GM23248 (cell line): Measurements from ENCODE around the gene ASB13. TPM values are rescaled to one million over a fixed set of nuclear protein-coding genes. Genes with fewer than 3 reads are reported as not detected.

Experiments
- DNase-seq: peaks from one replicate; pipeline ENCODE4 v3.0.0-alpha.2; 2015
- H2AFZ ChIP-seq: fragments of 200-600 bp; sonication (generic); 2 replicates; pipeline ENCODE4 v1.6.1; 2016; ENCODE audit warnings: antibody characterized with exemption
- H3F3A ChIP-seq: fragments of 200-600 bp; sonication (generic); 2 replicates; pipeline ENCODE4 v1.6.1; 2016; ENCODE audit warnings: mild to moderate bottlenecking, antibody characterized with exemption, mixed run types; ENCODE audit not compliant: insufficient read depth
- H3K27ac ChIP-seq: fragments of 200-600 bp; sonication (generic); 2 replicates; pipeline ENCODE4 v1.5.1; 2016; ENCODE audit warnings: mild to moderate bottlenecking
- H3K27me3 ChIP-seq: fragments of 200-600 bp; sonication (generic); replicated peaks from 2 replicates; pipeline ENCODE4 v1.6.1; 2016; ENCODE audit warnings: mild to moderate bottlenecking; ENCODE audit not compliant: insufficient read depth
- H3K36me3 ChIP-seq: fragments of 200-600 bp; sonication (generic); 2 replicates; pipeline ENCODE4 v1.6.1; 2016; ENCODE audit warnings: low read depth, mild to moderate bottlenecking
- H3K4me1 ChIP-seq: fragments of 200-600 bp; sonication (generic); 2 replicates; pipeline ENCODE4 v1.6.1; 2016; ENCODE audit warnings: mild to moderate bottlenecking; ENCODE audit not compliant: insufficient read depth
- H3K4me2 ChIP-seq: fragments of 200-600 bp; sonication (generic); one replicate; pipeline ENCODE4 v1.6.1; 2016; ENCODE audit warnings: mild to moderate bottlenecking; ENCODE audit not compliant: unreplicated experiment
- H3K4me3 ChIP-seq: fragments of 200-600 bp; sonication (generic); 2 replicates; pipeline ENCODE4 v1.5.1; 2016; ENCODE audit warnings: mild to moderate bottlenecking
- H3K79me2 ChIP-seq: fragments of 200-600 bp; sonication (generic); 2 replicates; pipeline ENCODE4 v1.6.1; 2016; ENCODE audit warnings: mild to moderate bottlenecking; ENCODE audit not compliant: insufficient read depth
- H3K9ac ChIP-seq: fragments of 200-600 bp; sonication (generic); 2 replicates; pipeline ENCODE4 v1.6.1; 2016; ENCODE audit warnings: mild to moderate bottlenecking
- H3K9me2 ChIP-seq: fragments of 200-600 bp; sonication (generic); 2 replicates; pipeline ENCODE4 v1.6.1; 2016; ENCODE audit warnings: mixed run types, mild to moderate bottlenecking, moderate library complexity; ENCODE audit not compliant: insufficient read depth
- H3K9me3 ChIP-seq: fragments of 200-600 bp; sonication (generic); one replicate; pipeline ENCODE4 v1.6.1; 2017; ENCODE audit warnings: low read depth
- H4K20me1 ChIP-seq: fragments of 200-600 bp; sonication (generic); 2 replicates; pipeline ENCODE4 v1.6.0; 2016; ENCODE audit not compliant: insufficient read depth
- EZH2 ChIP-seq: fragments of 200-600 bp; sonication (generic); IDR thresholded peaks from 2 replicates; pipeline ENCODE4 v1.6.1; 2018; ENCODE audit warnings: antibody characterized with exemption, mild to moderate bottlenecking; ENCODE audit not compliant: insufficient read depth, poor library complexity, severe bottlenecking
- EZH2phosphoT487 ChIP-seq: fragments of 200-600 bp; sonication (generic); IDR thresholded peaks from 2 replicates; pipeline ENCODE4 v1.6.1; 2018; ENCODE audit warnings: antibody characterized with exemption, moderate library complexity, mild to moderate bottlenecking, low read depth; ENCODE audit not compliant: insufficient read depth
- WGBS, 2 experiments: methylation state at CpG; one replicate each; pipeline ENCODE4 v1.1.6; 2015 to 2017; ENCODE audit warnings: low lambda C conversion rate in 2 of 2, low coverage in 1 of 2; ENCODE audit errors: missing lambda C conversion rate in 2 of 2; 5-methylcytosine and 5-hydroxymethylcytosine counted together
- in situ Hi-C: fragments of 300-500 bp; cut with MboI; formaldehyde crosslinking; loops from 2 replicates; pipeline ENCODE4 v1.15.0; 2020
- polyA plus RNA-seq: library from polyadenylated mRNA; unstranded; fragments of >200 nt; fragmentation: Nextera tagmentation; extraction: Ambion mirVana; gene quantifications from 2 replicates; pipeline ENCODE4 v1.2.1, GENCODE V29; 2016
- total RNA-seq: library from RNA; depleted of rRNA; stranded (reverse); fragments of >200 nt; shearing (Covaris generic); gene quantifications from 2 replicates; pipeline ENCODE4 v1.2.3, GENCODE V29; 2014

Gene ASB13
- total and polyA plus RNA-seq, 2 experiments from 2014 or later, result 7.5 to 8.9 TPM

DNA sequence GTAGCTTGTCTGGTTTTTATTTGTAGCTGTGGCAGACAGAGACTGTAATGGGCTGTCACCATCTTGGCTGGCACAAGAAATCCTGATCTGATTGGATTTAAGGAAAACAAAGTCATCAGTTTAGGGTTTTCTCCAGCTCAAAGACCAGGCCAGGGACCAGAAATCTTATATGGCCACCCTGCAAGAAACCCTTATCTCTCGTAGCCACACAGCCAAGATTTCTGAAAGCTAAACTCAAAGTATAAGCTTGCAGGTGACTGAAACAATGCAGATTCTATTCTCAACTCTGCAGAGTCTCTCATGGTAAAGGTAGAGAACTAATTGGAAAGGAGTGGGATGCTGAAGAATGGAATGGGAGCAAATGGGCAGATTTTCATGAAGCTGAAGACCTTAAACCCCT, 3.2 kb upstream of the ASB13 start:
- no peak overlapping the region for H3K4me3 ChIP-seq
- TF ChIP-seq EZH2 (no peak), EZH2phosphoT487 (no peak)
- in situ Hi-C loops, result no loop called here
- no peak overlapping the region for H2AFZ ChIP-seq
- no peak overlapping the region for H3K27ac ChIP-seq
- no peaks in the 10 kb centered on the region for H3K27me3 ChIP-seq
- no peaks in the 10 kb centered on the region for H4K20me1 ChIP-seq
- WGBS, 2 experiments, result 58 to 65% methylated on average over 1 of the region's 1 CpG
- no peak overlapping the region for H3K4me2 ChIP-seq
- peaks cover 18% of the 10 kb centered on the region for H3F3A ChIP-seq
- peaks cover 8% of the 10 kb centered on the region; the same call in 1 of the 2 replicates for H3K4me1 ChIP-seq
- no peaks in the 10 kb centered on the region for H3K36me3 ChIP-seq
- H3K9me3 ChIP-seq, result no peaks in the 10 kb centered on the region
- DNase-seq, result no peak
- no peaks in the 10 kb centered on the region; the same call in 1 of the 2 replicates for H3K79me2 ChIP-seq
- H3K9ac ChIP-seq, result no peak overlapping the region
- no peaks in the 10 kb centered on the region for H3K9me2 ChIP-seq

DNA sequence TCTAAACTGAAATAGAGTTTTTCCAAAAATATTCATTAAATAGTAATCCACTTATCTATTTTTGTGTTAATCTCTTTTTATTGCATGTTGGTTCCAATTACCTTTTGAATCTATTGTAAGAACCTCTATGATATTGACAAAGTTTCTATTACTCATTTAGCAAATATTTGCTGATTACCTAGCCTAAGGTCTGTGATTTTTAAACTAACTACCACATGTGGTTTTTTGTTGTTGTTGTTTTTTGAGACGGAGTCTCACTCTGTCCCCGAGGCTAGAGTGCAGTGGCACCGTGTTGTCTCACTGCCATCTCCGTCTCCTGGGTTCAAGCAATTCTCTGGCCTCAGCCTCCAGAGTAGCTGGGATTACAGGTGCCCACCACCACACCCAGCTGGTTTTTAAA, 2.0 kb upstream of the ASB13 start:
- Histone ChIP-seq H3K4me2 (no peak overlapping the region), H4K20me1 (no peaks in the 10 kb centered on the region), H3F3A (peaks cover 18% of the 10 kb centered on the region), H3K79me2 (no peaks in the 10 kb centered on the region; the same call in none of the 2 replicates), H3K36me3 (no peaks in the 10 kb centered on the region), H3K27ac (no peak overlapping the region), H3K4me3 (no peak overlapping the region), H2AFZ (no peak overlapping the region), H3K27me3 (no peaks in the 10 kb centered on the region), H3K4me1 (peaks cover 8% of the 10 kb centered on the region; the same call in 1 of the 2 replicates), H3K9me2 (no peaks in the 10 kb centered on the region), H3K9me3 (no peaks in the 10 kb centered on the region), H3K9ac (no peak overlapping the region)
- no peak for DNase-seq
- in situ Hi-C loops, result no loop called here
- TF ChIP-seq EZH2 (no peak), EZH2phosphoT487 (no peak)
- WGBS, 2 experiments, result 88 to 100% methylated on average over 4 of the region's 4 CpGs

DNA sequence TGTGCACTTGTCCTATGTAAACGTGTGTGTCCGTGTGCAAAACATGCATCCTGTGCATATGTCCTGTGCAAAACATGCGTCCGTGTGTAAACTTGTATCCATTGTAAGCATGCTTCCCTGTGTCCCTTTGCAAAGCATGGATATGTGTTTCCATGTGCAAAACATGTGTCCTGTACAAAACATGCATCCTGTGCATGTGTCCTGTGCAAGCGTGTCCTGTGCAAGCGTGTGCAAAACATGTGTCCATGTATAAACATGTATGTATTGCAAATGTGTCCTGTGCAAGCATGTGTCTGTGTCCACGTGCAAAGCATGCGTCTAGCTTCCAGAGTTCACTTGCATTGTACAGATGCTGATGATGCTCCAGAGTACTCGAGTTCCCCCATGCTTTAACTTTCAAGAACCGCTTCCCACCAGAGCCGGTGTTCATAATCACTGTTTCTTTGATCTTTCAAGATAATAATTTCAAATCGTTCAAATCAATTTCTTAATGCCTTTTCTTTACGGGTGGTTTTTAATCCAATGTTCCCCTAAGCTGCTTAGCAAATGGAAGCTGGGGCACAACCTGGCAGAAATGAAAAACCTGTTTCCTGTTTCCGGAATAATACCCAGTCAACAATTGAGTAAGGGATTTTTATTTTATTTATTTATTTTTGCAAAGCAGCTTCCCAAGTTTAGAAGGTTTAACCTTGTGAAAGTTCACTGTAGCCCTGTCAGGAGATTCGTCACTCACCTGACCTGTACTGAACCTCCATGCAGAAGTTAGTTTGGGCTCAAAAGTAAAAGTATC, 641 bp upstream of the ASB13 start:
- Histone ChIP-seq H3K4me1 (peaks cover 8% of the 10 kb centered on the region; the same call in 1 of the 2 replicates), H3K9me2 (no peaks in the 10 kb centered on the region), H2AFZ (peak overlapping the region; percentile 97), H3K4me3 (peak overlapping the region; percentile 86), H3K36me3 (no peaks in the 10 kb centered on the region), H3K9me3 (no peaks in the 10 kb centered on the region), H4K20me1 (no peaks in the 10 kb centered on the region), H3K79me2 (peaks cover under 1% of the 10 kb centered on the region), H3K9ac (peak overlapping the region; percentile 87), H3K27ac (no peak overlapping the region), H3K27me3 (no peaks in the 10 kb centered on the region), H3F3A (peaks cover 18% of the 10 kb centered on the region), H3K4me2 (peak overlapping the region; percentile 95)
- no peak for TF ChIP-seq EZH2phosphoT487
- TF ChIP-seq EZH2, result no peak
- no peak for DNase-seq
- in situ Hi-C loops, result no loop called here
- 30 to 32% methylated on average over 15 of the region's 15 CpGs for WGBS, 2 experiments

DNA sequence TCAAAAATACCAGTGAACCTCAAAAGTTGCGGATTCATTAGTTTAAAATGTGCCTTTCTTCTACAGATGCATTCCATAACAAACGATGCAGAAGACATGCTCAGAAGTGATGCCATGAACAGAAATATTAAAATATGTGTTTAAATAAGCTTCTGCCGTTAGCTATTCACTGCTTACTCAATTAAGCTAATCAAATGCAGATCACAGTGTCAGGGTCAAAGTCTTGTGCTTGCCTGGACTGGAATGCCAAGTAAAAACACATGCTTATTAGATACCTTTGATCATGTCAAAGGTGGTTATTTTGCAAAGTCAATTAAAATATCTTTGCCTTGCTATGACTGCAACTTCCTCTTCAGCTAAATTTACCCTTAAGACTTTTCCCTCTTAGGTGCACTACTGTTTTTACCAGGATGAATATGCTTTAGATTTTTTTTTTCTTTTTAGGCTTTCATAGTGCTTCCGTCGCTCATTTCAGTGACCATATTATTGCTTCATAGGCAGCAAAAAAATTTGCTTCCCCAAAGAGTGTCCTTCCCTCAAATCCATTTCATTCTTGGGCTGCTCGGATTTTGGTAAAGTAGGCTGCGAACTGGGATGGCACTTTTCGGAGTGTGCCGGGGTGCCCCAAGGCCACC, 905 bp downstream of the ASB13 start:
- H4K20me1 ChIP-seq, result no peaks in the 10 kb centered on the region
- TF ChIP-seq EZH2phosphoT487, result no peak
- no peak for TF ChIP-seq EZH2

More for the DNA sequence above, 905 bp downstream of the ASB13 start:
- Histone ChIP-seq H3K9me3 (no peaks in the 10 kb centered on the region), H3K4me2 (peak overlapping the region; percentile 80), H2AFZ (peak overlapping the region; percentile 97), H3F3A (peaks cover 18% of the 10 kb centered on the region), H3K4me3 (peak overlapping the region; percentile 86), H3K79me2 (peaks cover 11% of the 10 kb centered on the region), H3K4me1 (peaks cover 8% of the 10 kb centered on the region; the same call in 1 of the 2 replicates), H3K9ac (peak overlapping the region; percentile 87), H3K36me3 (no peaks in the 10 kb centered on the region), H3K27me3 (no peaks in the 10 kb centered on the region), H3K27ac (peak overlapping the region; percentile 29; the same call in 1 of the 2 replicates), H3K9me2 (no peaks in the 10 kb centered on the region)
- in situ Hi-C loops, result no loop called here
- whole genome bisulfite sequencing, 2 experiments, result 9 to 11% methylated on average over 9 of the region's 9 CpGs
- DNase-seq, result peak; percentile 28
